Measurements from ENCODE around the gene AKR7A3.

- TF ChIP-seq, protein P1, sequence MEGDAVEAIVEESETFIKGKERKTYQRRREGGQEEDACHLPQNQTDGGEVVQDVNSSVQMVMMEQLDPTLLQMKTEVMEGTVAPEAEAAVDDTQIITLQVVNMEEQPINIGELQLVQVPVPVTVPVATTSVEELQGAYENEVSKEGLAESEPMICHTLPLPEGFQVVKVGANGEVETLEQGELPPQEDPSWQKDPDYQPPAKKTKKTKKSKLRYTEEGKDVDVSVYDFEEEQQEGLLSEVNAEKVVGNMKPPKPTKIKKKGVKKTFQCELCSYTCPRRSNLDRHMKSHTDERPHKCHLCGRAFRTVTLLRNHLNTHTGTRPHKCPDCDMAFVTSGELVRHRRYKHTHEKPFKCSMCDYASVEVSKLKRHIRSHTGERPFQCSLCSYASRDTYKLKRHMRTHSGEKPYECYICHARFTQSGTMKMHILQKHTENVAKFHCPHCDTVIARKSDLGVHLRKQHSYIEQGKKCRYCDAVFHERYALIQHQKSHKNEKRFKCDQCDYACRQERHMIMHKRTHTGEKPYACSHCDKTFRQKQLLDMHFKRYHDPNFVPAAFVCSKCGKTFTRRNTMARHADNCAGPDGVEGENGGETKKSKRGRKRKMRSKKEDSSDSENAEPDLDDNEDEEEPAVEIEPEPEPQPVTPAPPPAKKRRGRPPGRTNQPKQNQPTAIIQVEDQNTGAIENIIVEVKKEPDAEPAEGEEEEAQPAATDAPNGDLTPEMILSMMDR (IDR thresholded peaks at IDR 0.05), result no peak
- no peak for TF ChIP-seq POLR2AphosphoS5 (IDR thresholded peaks at IDR 0.05)
- no peak for TF ChIP-seq EP300 (IDR thresholded peaks at IDR 0.05)
- no peak for TF ChIP-seq POLR2A (IDR thresholded peaks at IDR 0.05; ENCODE audit: low read depth)
Observed at GRCh38 chr1:19274636-19275035, 13.9 kb downstream of the AKR7A3 start.
